HepG2 (cell line): Measurements from ENCODE around the gene AKAP9. TPM values are rescaled to one million over a fixed set of nuclear protein-coding genes. Genes with fewer than 3 reads are reported as not detected.

Source experiments
- ATF6 ChIP-seq: sonication (generic); formaldehyde crosslinking; conservative IDR thresholded peaks from 2 replicates; pipeline ENCODE4 v1.4.0; 2020; ENCODE audit warnings: missing genetic modification reagents
- CBX2 ChIP-seq, 2 experiments: fragments of 200-600 bp in 1 of 2; sonication (generic); formaldehyde crosslinking in 1 of 2; IDR thresholded peaks; 2 replicates each; pipeline versions ENCODE4 v1.7.0 to v1.8.1; 2018 to 2022; ENCODE audit warnings: low read depth in 2 of 2, low read length in 1 of 2, mild to moderate bottlenecking in 1 of 2, missing genetic modification reagents in 1 of 2
- CEBPG ChIP-seq: IDR thresholded peaks from 2 replicates; pipeline ENCODE4 v1.6.1; 2016
- CSRNP1 ChIP-seq: sonication (generic); formaldehyde crosslinking; IDR thresholded peaks from 2 replicates; pipeline ENCODE4 v1.8.1; 2023; ENCODE audit warnings: mild to moderate bottlenecking, missing genetic modification reagents
- ELF3 ChIP-seq: IDR thresholded peaks from 2 replicates; pipeline ENCODE4 v1.6.1; 2016; ENCODE audit warnings: missing genetic modification reagents, missing compliant biosample characterization
- GATAD2A ChIP-seq: IDR thresholded peaks from 2 replicates; pipeline ENCODE4 v1.6.1; 2016
- GPN1 ChIP-seq: sonication (generic); formaldehyde crosslinking; IDR thresholded peaks from 2 replicates; pipeline ENCODE4 v1.5.1; 2020; ENCODE audit warnings: missing genetic modification reagents, borderline replicate concordance
- GTF2F1 ChIP-seq: fragments of 150-350 bp; IDR thresholded peaks from 2 replicates; pipeline ENCODE4 v1.6.1; 2014; ENCODE audit warnings: low read length
- GTF3A ChIP-seq: sonication (generic); formaldehyde crosslinking; conservative IDR thresholded peaks from 2 replicates; pipeline ENCODE4 v1.4.0; 2020; ENCODE audit warnings: mild to moderate bottlenecking, missing genetic modification reagents
- IKZF4 ChIP-seq: sonication (generic); formaldehyde crosslinking; IDR thresholded peaks from 2 replicates; pipeline ENCODE4 v1.5.1; 2020; ENCODE audit warnings: borderline replicate concordance, mild to moderate bottlenecking, low read depth, missing genetic modification reagents; ENCODE audit errors: not compliant biosample characterization
- LCORL ChIP-seq, 2 experiments: fragments of 450-650 bp in 1 of 2; sonication (generic) in 1 of 2; formaldehyde crosslinking in 1 of 2; IDR thresholded peaks; 2 replicates each; pipeline versions ENCODE4 v1.5.0 to v1.6.1; 2017 to 2020; ENCODE audit warnings: antibody characterized with exemption in 1 of 2, missing genetic modification reagents in 1 of 2
- NFKBIZ ChIP-seq: IDR thresholded peaks from 2 replicates; pipeline ENCODE4 v1.6.1; 2018; ENCODE audit warnings: missing genetic modification reagents, missing compliant biosample characterization
- NR2C2 ChIP-seq: sonication (generic); formaldehyde crosslinking; IDR thresholded peaks from 2 replicates; pipeline ENCODE4 v1.4.0; 2020; ENCODE audit warnings: missing genetic modification reagents, mild to moderate bottlenecking, moderate library complexity, borderline replicate concordance
- SSRP1 ChIP-seq: IDR thresholded peaks from 2 replicates; pipeline ENCODE4 v1.6.1; 2016; ENCODE audit warnings: control low read depth
- UBTF ChIP-seq: sonication (generic); formaldehyde crosslinking; IDR thresholded peaks from 2 replicates; pipeline ENCODE4 v1.4.0; 2020; ENCODE audit warnings: mild to moderate bottlenecking, missing genetic modification reagents
- ZNF143 ChIP-seq: sonication (generic); formaldehyde crosslinking; IDR thresholded peaks from 2 replicates; pipeline ENCODE4 v1.4.0; 2020; ENCODE audit warnings: missing genetic modification reagents
- ZNF256 ChIP-seq: sonication (generic); formaldehyde crosslinking; conservative IDR thresholded peaks from 2 replicates; pipeline ENCODE4 v1.4.0; 2020; ENCODE audit warnings: missing genetic modification reagents
- ZNF512 ChIP-seq: sonication (generic); formaldehyde crosslinking; IDR thresholded peaks from 2 replicates; pipeline ENCODE4 v1.4.0; 2020; ENCODE audit warnings: mild to moderate bottlenecking, missing genetic modification reagents
- ZNF784 ChIP-seq: sonication (generic); formaldehyde crosslinking; IDR thresholded peaks from 2 replicates; pipeline ENCODE4 v1.5.1; 2020; ENCODE audit warnings: missing genetic modification reagents, mild to moderate bottlenecking, borderline replicate concordance
- ZNF816 ChIP-seq: sonication (generic); formaldehyde crosslinking; IDR thresholded peaks from 2 replicates; pipeline ENCODE4 v1.8.0; 2022; ENCODE audit warnings: missing genetic modification reagents, mild to moderate bottlenecking, borderline replicate concordance
- ZNF850 ChIP-seq: sonication (generic); formaldehyde crosslinking; conservative IDR thresholded peaks from 2 replicates; pipeline ENCODE4 v1.9.0; 2021; ENCODE audit warnings: mild to moderate bottlenecking, missing genetic modification reagents
- polyA plus RNA-seq, 8 experiments: library from polyadenylated mRNA; depleted of rRNA in 3 of 8; stranded (reverse) in 7 of 8; unstranded in 1 of 8; fragments of >200 nt; fragmentation: Illumina TruSeq in 4 of 8; extraction: Trizol in 4 of 8; gene quantifications; 2 replicates each; pipeline versions ENCODE4 v1.2.1 to v1.2.3, GENCODE V29; 2011 to 2016; ENCODE audit warnings: low read depth in 4 of 8, missing spikeins in 1 of 8, mixed read lengths in 1 of 8; ENCODE audit not compliant: insufficient read depth in 1 of 8
- total RNA-seq, 5 experiments: library from RNA; depleted of rRNA; stranded (reverse); fragments of >200 nt; fragmentation: Illumina TruSeq; extraction: Trizol; gene quantifications; 2 replicates each; pipeline ENCODE4 v1.2.3, GENCODE V29; 2016; ENCODE audit warnings: low read depth in 1 of 5

The AKAP9 gene
- total and polyA plus RNA-seq, 2 of the 13 experiments (the other 11 are each of a cell fraction or from before 2014, with no cell fraction given) = 27.6 to 33.1 TPM

- TF ChIP-seq GTF3A (CRISPR knock-in tag) (0 out of 2 replicates have a peak, but pooled peaks have one; percentile 53), CEBPG (CRISPR knock-in tag) (peak; percentile 89), ZNF850 (CRISPR knock-in tag) (no peak), ZNF816 (CRISPR knock-in tag) (no peak), ZNF512 (CRISPR knock-in tag) (no peak), LCORL (IDR thresholded peaks at IDR 0.05) (no peak), LCORL (CRISPR knock-in tag; IDR thresholded peaks at IDR 0.05) (peak; percentile 35; the same call in 1 of the 2 replicates), ATF6 (no peak), GTF2F1 (no peak), IKZF4 (CRISPR knock-in tag) (no peak), NR2C2 (CRISPR knock-in tag) (no peak), ELF3 (CRISPR knock-in tag) (peak; percentile 47; the same call in 1 of the 2 replicates), ZNF256 (CRISPR knock-in tag) (no peak), GATAD2A (peak; percentile 89), CSRNP1 (CRISPR knock-in tag) (no peak), ZNF784 (CRISPR knock-in tag) (no peak), UBTF (CRISPR knock-in tag) (no peak), CBX2 (IDR thresholded peaks at IDR 0.05; ENCODE audit: low read depth, low read length) (no peak), CBX2 (CRISPR knock-in tag; IDR thresholded peaks at IDR 0.05; ENCODE audit: low read depth) (no peak), SSRP1 (CRISPR knock-in tag) (no peak), GPN1 (no peak), NFKBIZ (CRISPR knock-in tag) (0 out of 2 replicates have a peak, but pooled peaks have one; percentile 57), ZNF143 (CRISPR knock-in tag) (no peak)
Measured at GRCh38 chr7:92042056-92042737, 101.5 kb downstream of the AKAP9 start (continued).
